ENCODE results near the gene GRID2. TPM values are rescaled to one million over a fixed set of nuclear protein-coding genes. Genes with fewer than 3 reads are reported as not detected.

GRID2 gene
- total RNA-seq, 6 experiments from 2014 or later = not detected

GRCh38 chr4:92885632-92886031 lies 581.9 kb downstream of the GRID2 start:
- peaks cover 0 to 5% (median 0%) of the 10 kb centered on the region in 4 donors for H3K4me1 ChIP-seq
- H3K36me3 ChIP-seq = no peaks in the 10 kb centered on the region
- ATAC-seq (peak; percentile 69 to 78 (median 74)), DNase-seq (no peak)
- no peaks in the 10 kb centered on the region for H3K27me3 ChIP-seq
- intact Hi-C loops (cut with DNase I) = no loop called here
- no peak for TF ChIP-seq POLR2A (IDR thresholded peaks at IDR 0.05)
- TF ChIP-seq, protein P1, sequence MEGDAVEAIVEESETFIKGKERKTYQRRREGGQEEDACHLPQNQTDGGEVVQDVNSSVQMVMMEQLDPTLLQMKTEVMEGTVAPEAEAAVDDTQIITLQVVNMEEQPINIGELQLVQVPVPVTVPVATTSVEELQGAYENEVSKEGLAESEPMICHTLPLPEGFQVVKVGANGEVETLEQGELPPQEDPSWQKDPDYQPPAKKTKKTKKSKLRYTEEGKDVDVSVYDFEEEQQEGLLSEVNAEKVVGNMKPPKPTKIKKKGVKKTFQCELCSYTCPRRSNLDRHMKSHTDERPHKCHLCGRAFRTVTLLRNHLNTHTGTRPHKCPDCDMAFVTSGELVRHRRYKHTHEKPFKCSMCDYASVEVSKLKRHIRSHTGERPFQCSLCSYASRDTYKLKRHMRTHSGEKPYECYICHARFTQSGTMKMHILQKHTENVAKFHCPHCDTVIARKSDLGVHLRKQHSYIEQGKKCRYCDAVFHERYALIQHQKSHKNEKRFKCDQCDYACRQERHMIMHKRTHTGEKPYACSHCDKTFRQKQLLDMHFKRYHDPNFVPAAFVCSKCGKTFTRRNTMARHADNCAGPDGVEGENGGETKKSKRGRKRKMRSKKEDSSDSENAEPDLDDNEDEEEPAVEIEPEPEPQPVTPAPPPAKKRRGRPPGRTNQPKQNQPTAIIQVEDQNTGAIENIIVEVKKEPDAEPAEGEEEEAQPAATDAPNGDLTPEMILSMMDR (IDR thresholded peaks at IDR 0.05) = peak in 1 of 4 donors; percentile 9
- H3K4me3 ChIP-seq = no peak overlapping the region
- H3K9me3 ChIP-seq = no peaks in the 10 kb centered on the region
- WGBS (ENCODE audit: insufficient coverage, low coverage, low lambda C conversion rate, missing lambda C conversion rate) = 11% methylated on average over 1 of the region's 1 CpG
- H3K27ac ChIP-seq = no peak overlapping the region

- Histone ChIP-seq H3K4me1 (no peaks in the 10 kb centered on the region), H3K36me3 (no peaks in the 10 kb centered on the region), H3K4me3 (no peak overlapping the region), H3K27ac (no peak overlapping the region), H3K9me3 (no peaks in the 10 kb centered on the region), H3K27me3 (no peaks in the 10 kb centered on the region)
- intact Hi-C loops (cut with DNase I) = no loop called here
- ATAC-seq (no peak), DNase-seq (no peak)
- TF ChIP-seq POLR2A (IDR thresholded peaks at IDR 0.05) = no peak
- TF ChIP-seq, protein P1 (IDR thresholded peaks at IDR 0.05) = no peak
- 81% methylated on average over 2 of the region's 2 CpGs for WGBS (ENCODE audit: insufficient coverage, low coverage, low lambda C conversion rate, missing lambda C conversion rate)
Observed at GRCh38 chr4:92952426-92952825, 648.7 kb downstream of the GRID2 start.

DNA sequence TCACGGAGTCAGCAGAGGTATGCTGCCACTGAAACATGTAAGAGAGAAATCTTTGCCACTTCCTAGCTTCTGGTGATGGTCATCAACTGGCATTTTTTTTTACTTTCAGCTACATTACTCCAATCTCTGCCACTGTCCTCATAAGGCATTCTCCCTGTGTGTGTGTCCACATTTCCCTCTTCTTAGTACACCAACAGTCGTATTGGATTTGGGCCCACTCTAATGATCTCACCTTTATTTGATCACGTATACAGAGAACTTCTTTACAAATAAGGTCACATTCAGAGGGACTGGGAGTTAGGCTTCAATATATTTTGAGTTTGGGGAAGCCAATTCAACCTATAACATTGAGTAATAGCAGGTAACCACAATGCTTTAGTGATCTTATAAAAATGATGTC lies 649.1 kb downstream of the GRID2 start:
- TF ChIP-seq, protein P1 (IDR thresholded peaks at IDR 0.05) = no peak
- TF ChIP-seq POLR2A (IDR thresholded peaks at IDR 0.05) = no peak
- H3K27ac ChIP-seq = no peak overlapping the region
- no peaks in the 10 kb centered on the region for H3K36me3 ChIP-seq
- H3K27me3 ChIP-seq = no peaks in the 10 kb centered on the region
- no peaks in the 10 kb centered on the region for H3K4me1 ChIP-seq
- no peak for DNase-seq
- ATAC-seq = peak in 1 of 4 donors; percentile 48
- 77% methylated on average over 3 of the region's 3 CpGs for WGBS (ENCODE audit: insufficient coverage, low coverage, low lambda C conversion rate, missing lambda C conversion rate)
- intact Hi-C loops (cut with DNase I) = no loop called here
- no peaks in the 10 kb centered on the region for H3K9me3 ChIP-seq
- no peak overlapping the region for H3K4me3 ChIP-seq

DNA sequence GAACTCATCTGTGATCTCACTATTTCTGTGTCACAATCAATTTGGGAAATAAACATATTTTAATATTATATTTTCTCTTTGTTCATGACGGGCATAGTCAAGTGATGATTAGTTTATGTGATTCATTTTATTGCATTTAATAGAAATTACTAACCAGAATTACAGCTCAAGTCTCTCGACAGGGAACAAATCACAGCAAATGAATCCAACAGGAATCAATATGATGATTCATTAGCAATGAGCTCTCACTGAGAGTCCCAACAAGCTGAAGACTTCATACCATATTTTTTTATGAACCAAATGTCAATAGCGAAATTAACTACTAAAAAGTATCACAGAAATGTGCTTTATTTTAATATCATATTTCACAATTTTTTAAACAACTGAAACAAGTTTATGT lies 649.7 kb downstream of the GRID2 start:
- Histone ChIP-seq H3K4me1 (no peaks in the 10 kb centered on the region), H3K27ac (no peak overlapping the region), H3K27me3 (no peaks in the 10 kb centered on the region), H3K9me3 (no peaks in the 10 kb centered on the region), H3K4me3 (no peak overlapping the region), H3K36me3 (no peaks in the 10 kb centered on the region)
- TF ChIP-seq POLR2A (IDR thresholded peaks at IDR 0.05) = no peak
- TF ChIP-seq, protein P1 (IDR thresholded peaks at IDR 0.05) = no peak
- DNase-seq = no peak
- WGBS (ENCODE audit: insufficient coverage, low coverage, low lambda C conversion rate, missing lambda C conversion rate) = 64% methylated on average over 3 of the region's 3 CpGs
- no peak for ATAC-seq
- intact Hi-C loops (cut with DNase I) = no loop called here

- Histone ChIP-seq H3K27me3 (no peaks in the 10 kb centered on the region), H3K36me3 (no peaks in the 10 kb centered on the region), H3K4me1 (no peaks in the 10 kb centered on the region), H3K9me3 (no peaks in the 10 kb centered on the region), H3K27ac (no peak overlapping the region), H3K4me3 (no peak overlapping the region)
- ATAC-seq (no peak), DNase-seq (no peak)
- TF ChIP-seq POLR2A (IDR thresholded peaks at IDR 0.05) = no peak
- TF ChIP-seq, protein P1 (IDR thresholded peaks at IDR 0.05) = no peak
- 90% methylated on average over 2 of the region's 2 CpGs for WGBS (ENCODE audit: insufficient coverage, low coverage, low lambda C conversion rate, missing lambda C conversion rate)
- intact Hi-C loops (cut with DNase I) = no loop called here
Observed at GRCh38 chr4:92961881-92962280, 658.1 kb downstream of the GRID2 start.
